Cortex of kidney (tissue), 1 donor: ENCODE data around the gene LATS2.

Experiments used
- DNase-seq: peaks from one replicate; lab custom pipeline; 2025; lab: John Stamatoyannopoulos, UW

The LATS2 gene

DNA sequence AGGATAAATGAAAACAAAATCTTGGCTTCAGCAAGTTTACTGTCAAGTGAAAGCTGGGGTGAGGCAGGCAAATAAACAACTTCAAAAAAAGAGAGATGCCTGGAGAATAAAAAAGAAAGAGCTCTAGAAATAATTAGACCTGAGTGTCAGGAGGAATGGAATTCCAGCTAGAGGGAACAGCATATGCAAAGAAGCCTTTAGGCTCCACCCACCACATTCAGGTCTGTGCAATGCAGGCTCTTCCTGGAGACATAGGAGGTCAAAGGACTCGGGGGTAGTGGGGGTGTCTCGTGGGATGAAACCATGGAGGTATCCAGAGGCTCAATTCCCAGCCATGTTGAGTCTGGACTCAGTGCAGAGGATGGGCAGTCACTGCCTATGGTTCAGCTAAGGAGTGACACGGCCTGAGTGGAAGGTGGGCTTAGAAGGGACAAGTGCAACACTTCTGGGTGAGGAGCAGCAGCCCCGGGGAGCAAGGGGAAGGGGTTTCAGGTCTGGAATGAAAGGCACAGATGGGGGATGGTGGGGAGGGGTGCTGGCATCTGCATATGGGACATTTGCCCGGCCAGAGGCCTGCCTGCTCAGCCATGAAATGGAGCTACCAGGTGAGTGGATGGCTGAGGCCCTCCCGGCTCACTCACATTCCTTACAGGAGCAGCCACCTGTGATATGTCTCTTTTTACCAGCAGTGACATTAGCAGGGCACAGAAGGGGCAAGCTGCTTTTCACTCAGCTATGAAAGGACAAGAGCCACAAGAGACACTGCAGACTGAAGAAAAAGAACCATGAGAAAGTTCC lies 12.3 kb downstream of the LATS2 start:
- no peak for DNase-seq

DNA sequence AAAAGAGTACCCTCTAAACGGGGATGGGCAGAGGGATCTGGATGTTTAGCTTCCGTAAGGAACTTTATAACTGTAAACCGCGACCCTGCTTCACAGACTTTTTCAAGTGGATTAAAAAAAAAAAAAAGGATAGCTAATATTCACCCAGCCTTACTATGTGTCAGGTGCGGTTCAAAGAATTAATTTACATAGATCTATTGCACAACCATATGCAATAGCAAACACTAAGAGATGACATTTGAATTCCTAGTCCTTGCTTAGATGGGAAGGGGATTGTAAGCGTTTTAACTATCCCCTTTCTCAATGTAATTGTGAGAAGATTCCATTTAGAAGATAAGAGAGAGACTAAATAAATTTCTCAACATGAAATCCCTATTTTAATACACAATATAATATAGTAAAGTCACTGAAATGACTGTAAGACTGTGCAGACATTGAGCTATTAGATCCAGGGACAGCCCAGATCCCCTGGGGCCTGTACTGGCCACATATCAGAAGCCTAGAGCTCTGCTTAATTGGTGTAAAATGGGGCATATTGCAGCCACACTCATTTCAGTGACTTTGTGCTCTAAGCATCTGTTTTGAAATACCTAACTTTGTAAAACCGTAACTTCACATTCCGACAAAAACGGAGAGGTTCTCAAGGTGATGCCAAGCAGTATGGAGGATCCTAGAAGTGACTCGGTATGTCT lies 13.6 kb downstream of the LATS2 start:
- DNase-seq = no peak

DNA sequence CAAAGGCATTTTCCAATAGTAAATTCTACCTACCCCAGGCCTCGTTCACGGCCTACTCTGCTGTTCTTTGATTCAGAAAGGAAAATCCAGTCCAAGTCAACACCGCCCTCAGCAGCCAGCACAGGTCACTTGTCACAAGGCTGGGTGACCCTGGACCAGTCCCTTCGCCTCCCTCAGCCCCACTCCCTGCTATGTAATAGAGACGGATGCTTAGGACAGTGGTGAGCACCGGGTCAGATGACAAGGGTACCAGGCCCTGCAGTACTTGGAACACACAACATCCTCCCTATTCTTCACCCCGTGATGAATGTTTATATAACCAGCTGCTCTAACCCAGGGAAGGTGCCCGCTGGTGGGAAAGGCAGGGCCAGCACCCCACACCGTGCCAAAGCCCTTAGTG lies 14.3 kb downstream of the LATS2 start:
- no peak for DNase-seq

DNA sequence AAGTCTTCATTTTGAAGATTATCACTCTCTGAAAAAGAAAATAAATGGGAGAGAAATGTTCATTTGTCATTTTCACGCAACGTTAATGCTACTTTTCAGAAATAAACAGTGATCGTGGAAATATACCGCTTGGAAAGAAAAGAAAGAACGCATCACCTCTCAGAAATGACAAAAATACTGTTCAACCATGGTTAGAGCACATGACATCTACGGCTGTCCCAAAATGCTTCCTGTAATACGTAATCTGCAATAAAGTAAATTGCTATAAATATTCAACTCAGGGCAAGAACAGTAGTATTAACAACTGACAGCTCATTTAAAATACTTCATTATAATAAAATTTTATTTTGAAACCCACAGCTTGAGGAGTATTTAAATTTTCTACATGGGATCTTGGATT lies 15.2 kb downstream of the LATS2 start:
- no peak for DNase-seq

DNA sequence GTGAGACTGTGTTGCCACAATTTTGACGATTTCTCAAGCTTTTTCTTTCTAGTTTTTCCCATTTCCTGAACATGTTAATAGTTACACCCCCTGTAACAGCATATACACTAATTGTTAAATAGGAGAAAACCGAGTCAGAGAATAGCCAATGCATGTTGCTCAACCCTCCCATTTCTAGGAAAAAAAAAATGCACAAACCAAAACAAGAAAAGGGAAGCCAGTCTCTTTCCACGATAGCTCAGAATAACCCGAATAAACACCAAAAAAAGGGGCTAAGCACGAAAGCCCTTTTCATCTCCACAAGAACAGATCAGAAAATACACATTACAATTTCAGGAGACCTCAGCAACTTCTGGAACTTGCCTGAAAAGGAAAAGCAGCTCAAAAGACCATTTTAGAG lies 16.3 kb downstream of the LATS2 start:
- no peak for DNase-seq

DNA sequence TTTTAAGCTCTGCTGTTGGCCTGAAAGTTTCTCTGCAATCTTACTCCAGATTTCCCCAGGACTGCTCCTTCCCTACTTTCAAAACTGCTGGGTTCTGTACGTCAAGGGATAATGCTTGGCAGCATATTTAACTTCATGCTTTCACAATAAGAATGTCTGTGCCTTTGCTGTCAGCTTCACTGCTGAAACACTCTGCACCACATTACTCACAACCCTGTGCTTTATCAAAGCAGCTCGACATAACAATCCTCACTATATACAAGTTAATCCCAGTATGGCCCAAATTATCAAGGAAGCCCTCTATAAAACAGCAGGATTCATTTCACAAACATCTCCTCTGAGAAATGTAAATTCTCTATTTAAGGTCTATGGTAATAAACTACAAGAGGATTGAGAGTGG lies 17.5 kb downstream of the LATS2 start:
- DNase-seq = no peak

DNA sequence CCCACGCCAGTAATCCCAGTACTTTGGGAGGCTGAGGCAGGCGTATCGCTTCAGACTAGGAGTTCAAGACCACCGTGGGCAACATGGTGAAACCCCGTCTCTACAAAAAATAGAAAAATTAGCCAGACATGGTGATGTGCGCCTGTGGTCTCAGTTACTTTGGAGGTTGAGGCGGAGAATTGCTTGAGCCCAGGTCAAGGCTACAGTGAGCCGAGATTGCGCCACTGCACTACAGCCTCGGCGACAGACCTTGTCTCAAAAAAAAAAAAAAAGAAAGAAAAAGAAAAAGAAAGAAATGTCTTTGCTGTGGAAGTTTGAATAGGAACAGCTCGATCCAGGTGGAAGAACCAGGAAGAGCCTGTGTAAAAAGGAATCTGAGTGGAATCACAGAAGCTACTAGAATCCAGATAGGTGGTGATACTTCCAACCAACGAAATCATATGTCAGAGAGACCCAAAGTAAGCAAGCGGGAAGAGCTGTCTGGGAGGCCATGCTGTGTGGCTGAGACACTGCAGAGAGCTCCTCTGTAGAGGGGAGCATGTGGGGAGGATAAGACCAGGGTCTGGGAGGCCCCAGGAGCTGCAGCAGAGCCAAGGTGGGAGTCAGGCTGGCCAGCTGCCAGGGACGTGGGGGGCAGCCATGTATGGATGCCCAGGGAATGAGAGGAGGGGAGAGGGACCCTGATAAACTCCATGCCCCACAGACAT lies 21.1 kb downstream of the LATS2 start:
- DNase-seq = no peak

DNA sequence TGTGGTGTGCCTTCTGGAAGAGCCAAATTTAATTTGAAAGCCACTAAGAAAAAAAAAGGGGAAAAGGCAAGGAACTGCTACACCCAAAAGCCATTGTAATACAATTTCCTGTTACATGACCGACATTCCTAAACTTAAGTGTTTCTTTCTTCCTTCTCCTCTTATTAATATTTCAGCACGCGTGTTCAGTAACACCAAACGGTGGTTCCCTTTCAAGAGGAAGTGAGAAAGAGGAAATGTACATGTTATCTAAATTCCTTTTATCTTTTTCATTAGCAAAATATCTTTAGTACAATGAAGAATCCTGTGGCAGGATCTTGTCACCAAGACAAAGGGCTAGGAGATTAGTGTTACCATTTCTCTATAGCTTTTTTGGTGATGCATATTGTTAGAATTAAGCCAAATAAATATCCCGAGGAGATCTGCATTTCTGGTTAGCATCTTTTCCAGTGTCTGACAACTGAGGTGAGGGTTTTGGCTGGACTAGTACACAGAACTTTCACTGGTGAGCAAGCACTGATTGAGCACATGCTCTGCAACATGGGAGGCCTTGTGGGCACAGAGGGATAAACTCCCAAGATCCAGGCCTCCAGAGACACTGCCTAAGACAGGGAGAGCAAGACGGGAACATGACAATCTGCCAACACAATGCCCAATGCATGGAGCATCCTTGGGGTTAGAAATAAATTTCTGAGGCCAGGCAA lies 22.1 kb downstream of the LATS2 start:
- no peak for DNase-seq

DNA sequence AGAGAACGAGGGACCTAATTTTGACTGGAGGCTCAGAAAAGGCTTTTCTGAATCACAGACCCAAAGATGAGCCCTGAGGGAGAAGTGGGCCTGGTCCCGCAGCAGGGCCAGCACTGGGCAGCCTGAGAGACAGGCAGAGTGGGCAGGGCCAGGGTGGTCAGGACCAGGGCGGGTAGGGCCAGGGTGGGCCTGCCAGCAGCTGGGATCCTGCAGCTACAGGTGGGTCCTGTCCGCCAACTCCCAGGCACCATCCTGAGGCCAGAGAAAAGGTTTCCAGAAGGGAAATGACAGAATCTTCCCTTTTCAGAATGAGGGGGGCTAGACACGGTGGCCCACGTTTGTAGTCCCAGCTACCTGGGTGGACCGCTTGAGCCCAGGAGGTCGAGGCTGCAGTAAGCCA lies 23.7 kb downstream of the LATS2 start:
- DNase-seq = no peak

DNA sequence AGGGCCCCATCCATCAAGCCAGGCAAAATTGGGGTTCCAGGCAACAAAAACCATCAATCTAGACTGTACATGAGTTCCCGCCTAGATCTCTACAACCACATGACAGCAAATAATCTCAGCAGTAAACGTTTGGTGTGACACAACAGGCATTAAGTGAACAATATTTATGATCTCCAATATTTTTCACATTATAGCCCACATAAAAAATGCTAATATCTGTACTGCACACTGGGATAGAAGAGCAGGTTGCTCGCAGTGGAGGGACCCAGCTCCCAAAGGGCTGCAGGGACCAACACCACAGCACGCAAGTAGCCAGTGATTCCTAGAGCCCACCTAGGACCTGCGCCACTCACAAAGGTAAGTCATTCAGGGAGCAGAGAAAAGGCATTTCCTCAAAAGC lies 25.9 kb downstream of the LATS2 start:
- no peak for DNase-seq

DNA sequence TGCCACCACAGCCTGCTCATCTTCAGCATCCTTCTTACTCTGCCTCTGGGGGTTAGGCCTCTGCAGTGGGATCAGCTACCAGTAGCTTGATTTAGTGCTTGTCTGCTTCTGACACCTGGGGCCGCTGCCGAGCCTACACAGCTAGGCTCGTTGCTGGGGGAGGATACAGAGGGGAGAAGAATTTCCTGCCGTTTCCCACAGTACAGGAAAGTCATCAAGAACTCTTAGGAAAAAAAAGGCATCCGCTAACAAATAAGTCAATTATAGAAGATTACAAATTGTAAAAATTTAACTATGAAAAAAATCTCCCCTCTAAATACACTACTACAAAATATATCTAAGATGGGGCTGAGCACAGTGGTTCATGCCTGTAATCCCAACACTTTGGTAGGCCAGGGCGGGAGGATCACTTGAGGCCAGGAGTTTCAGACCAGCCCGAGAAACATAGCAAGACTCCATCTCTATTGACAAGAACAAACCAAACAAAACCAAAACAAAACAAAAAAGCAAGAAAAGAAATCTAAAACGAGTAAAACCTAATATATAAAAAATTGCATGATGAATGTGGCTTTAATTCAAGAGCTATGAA lies 26.7 kb downstream of the LATS2 start:
- peak; percentile 19 for DNase-seq

DNA sequence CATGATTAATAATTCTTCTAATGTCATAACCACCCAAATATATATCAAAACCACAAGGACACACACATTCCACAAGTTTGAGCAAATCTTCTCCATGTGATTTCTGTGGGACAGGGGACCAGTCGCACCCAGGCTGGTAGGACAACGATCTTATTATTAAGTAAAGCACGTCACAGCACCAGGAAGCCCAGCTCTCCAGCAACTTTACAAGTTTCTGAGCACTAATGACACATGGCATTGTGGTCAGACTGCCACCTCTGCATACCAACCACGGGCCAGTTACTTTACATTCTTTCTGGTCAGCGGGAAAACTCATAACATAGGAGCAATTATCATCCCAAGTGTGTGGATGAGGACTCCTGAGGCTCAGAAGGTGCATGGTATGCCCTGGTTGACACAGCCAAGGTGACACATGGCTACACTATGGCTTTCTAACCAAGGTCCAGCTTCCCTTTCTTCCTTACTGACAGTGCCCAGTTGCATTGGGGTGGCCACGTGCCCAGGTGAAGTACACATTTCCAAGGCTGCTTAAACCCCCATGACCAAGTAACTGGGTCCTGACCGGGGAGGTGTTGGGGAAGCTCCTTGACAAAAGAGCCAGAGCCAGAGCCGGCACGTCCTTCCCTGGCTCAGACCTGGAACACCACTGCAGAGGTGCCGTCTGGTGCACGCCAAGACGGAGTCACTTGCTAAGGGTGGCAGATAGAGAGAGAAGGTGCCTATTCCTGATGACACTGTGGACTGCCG lies 27.4 kb downstream of the LATS2 start:
- no peak for DNase-seq

DNA sequence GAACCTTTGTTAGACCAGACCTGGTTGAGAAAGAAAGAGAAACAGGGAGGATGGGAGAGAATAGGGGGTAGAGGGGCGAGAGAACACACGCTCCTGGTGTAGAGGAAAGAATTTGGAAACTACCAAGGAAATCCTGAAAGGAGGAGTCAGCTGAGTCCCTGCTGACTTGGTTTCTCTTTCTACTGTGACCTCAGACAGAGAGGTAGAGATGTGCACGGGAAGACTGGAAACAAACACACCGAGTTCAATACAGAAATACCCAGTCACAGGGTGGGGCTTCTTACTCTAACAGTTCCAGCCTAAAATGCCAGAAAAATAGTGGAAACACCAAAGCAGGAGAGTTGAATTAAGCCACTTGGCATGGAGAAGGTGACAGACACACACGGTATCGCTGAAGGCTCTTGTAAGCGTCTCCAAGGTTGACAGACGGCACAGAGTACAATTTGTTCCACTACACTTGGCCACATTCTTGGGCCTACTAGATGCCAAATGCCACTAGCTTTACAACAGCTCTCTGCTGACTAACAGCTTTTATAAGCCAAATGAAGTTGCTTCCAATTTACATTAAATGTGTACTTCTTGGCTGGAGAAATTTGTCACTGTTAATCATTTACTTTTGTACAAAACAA lies 28.1 kb downstream of the LATS2 start:
- DNase-seq = no peak

DNA sequence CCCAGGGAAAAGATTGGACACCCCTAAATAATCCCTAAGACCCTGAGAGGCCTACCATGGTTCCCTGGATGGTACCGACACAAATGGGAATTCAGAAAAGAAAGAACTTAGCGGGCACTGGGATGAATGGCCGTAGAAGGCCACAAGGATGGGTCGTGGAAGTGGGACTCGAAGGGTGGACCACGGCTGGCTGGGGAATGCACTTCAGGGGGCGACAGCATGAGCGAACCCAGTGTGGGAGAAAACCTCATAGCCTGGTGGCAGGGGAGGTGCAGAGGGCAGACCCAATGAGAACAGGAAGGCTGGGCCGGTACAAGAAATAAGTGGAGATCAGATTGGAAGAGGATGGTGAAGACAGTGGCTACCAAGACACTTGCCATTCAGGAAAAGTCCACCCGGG lies 28.7 kb downstream of the LATS2 start:
- DNase-seq = no peak

DNA sequence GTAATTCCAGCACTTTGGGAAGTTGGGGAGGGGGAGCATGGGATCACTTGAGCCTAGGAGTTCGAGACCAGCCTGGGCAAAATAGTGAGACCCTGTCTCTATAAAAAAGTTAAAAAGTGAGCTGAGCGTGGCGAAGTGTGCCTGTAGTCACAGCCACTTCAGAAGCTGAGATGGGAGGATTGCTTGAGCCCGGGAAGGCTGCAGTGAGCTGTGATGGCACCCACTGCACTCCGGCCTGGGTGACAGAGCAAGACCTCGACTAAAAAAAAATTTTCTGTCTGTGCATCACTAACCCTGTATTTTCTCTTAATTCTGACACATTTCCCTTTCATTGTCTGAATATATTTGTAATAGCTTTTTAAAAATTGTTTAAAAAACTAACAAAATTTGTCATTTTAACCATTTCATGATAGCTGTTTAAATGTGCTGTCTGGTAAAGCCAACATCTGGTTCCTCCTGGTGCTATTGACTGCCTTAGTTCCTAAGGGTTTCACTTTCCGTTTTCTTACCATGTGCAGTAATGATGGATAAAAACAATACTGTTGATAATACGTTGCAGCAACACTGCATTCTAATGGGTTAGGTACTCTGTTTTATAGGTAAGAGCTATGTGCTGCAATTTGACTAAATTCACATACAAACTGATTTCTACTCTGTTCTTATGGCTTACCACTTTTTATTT lies 29.7 kb downstream of the LATS2 start:
- no peak for DNase-seq

DNA sequence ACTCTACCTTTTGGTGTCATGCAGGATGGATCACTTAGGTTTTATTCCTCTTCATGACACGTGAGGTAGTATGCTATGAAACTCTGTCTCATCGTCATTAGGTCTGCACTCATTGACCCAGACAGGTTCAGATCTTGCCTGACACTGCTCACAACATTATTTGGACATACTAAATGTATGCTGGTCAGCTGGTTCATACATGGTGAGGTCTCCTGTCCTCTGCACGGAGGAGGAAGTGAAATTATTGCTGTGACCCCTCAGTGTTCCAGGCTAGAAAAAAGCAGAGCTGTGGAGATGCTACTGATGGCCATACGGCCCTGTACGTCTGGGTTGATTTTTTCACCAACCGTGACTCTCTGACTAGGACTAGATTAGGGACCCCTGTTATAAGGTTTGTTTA lies 35.8 kb downstream of the LATS2 start:
- no peak for DNase-seq

DNA sequence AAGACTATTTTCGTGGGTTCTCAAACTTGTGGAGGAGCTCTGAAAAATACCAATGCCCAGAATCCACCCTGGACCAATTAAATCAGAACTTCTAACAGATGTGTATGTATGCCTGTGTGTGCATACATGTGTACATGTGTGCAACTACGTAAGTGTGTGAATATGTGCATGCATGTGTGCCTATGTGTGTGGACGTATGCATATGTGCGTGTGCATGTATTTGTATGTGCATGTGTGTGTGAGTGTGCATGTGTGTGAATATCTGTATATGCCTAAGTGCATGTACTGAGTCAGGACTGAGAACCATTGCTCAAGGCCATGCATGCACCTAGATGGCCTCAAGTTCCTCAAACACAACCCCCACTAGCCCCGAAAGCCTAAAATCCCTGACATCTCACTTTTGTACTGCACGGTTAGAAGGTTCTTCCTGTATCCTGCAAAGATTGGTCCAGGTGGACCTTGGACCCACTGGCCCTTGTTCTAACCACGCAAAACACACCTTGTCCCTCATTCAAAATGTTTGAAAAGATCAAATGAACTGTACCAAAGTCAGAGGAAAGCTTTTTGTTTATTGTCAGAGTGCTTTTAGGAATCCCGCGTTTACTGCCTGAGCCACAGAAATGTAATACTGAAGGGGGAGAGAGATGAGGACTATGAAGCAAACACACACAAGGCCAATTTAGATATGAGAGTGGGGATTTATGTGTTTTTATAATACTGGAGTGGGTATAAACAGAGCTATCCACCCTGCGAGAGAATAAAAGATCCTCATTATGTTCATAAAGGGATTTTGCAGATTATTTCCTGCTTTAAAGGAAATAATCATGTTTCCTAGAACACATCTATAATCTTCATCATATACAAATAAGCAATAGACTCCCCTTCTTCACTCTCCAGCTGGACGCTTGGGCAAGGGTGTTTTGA lies 39.1 kb downstream of the LATS2 start:
- DNase-seq = no peak

DNA sequence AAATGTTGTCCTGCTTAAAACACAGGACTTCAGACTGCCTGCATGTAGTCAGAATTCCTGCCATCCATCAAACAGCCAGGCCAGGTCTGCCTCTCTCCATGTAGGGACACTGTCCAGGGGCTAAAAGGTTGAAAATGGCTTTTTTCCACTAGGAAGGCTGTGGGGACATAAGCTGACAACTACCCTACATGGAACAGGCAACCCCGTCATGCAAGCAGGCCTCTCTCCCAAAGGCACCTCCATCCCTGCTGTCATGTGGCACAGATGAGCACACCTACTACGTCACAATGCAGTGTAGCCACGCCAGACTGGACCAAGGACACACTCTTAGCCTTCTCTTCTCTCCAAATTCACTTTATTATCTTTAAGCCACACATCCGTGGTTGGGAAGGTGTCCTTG lies 40.8 kb downstream of the LATS2 start:
- no peak for DNase-seq

DNA sequence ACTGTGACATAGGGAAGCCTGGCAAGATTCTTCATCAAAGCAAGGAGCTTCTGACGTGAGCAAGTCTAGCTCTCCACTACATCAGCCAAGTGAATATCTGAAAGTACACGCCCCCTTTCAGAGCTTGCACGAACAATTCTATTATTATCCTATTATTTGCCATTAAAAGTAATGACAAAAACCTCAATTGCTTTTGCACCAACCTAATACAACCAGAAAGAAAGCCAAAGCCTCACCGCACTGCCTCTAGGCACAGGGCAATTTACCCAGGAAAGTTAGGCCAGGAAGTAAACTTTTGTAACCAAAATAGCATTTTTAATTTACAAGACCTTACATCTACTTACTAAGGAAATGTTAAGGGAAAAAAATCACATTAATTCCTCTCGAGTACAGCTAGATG lies 41.2 kb downstream of the LATS2 start:
- no peak for DNase-seq
